Measurements from ENCODE around the gene RASA3. TPM values are rescaled to one million over a fixed set of nuclear protein-coding genes. Genes with fewer than 3 reads are reported as not detected.

The RASA3 gene
- total RNA-seq, 1 experiment from 2014 or later = 10.0 TPM

GRCh38 chr13:114167426-114167825 lies 35.0 kb upstream of the RASA3 start:
- no peak for DNase-seq
- no TSS peak for BruUV-seq (replicated peaks)
- H4K20me1 ChIP-seq (ENCODE audit: insufficient read depth) = no peaks in the 10 kb centered on the region
- no peaks in the 10 kb centered on the region for H3K79me2 ChIP-seq (ENCODE audit: low read depth)
- peaks cover 18% of the 10 kb centered on the region; the same call in 1 of the 2 replicates for H3K27me3 ChIP-seq (ENCODE audit: insufficient read depth, low read depth)
- no peaks in the 10 kb centered on the region for H3F3A ChIP-seq (ENCODE audit: insufficient read depth, low read depth)
- no peaks in the 10 kb centered on the region for H3K36me3 ChIP-seq (ENCODE audit: low read depth)
- no peak overlapping the region for H3K4me3 ChIP-seq
- POLR2A ChIA-PET (ENCODE audit: unreplicated experiment) = no interaction called here
- no peaks in the 10 kb centered on the region for H3K9me2 ChIP-seq (ENCODE audit: insufficient read depth)
- no peak overlapping the region for H3K4me2 ChIP-seq
- H3K27ac ChIP-seq = no peak overlapping the region
- H3K4me1 ChIP-seq (replicated peaks; ENCODE audit: insufficient read depth) = 0 out of 2 replicates have a peak, but pooled peaks cover 2% of the 10 kb centered on the region
- no peak overlapping the region for H2AFZ ChIP-seq
- TF ChIP-seq CTCF (conservative IDR thresholded peaks at IDR 0.05) = no peak
- TF ChIP-seq EZH2 (IDR thresholded peaks at IDR 0.05; ENCODE audit: low read depth) = no peak
- intact Hi-C loops (cut with micrococcal nuclease; ENCODE audit: unreplicated experiment) = no loop called here
- CTCF ChIA-PET = no interaction called here
- no peaks in the 10 kb centered on the region for H3K9me3 ChIP-seq (ENCODE audit: insufficient read depth, low read depth)

GRCh38 chr13:114166381-114167131 lies 34.1 kb upstream of the RASA3 start:
- Histone ChIP-seq H3K4me2 (no peak overlapping the region), H3K9me2 (ENCODE audit: insufficient read depth) (no peaks in the 10 kb centered on the region), H3K9me3 (ENCODE audit: insufficient read depth, low read depth) (no peaks in the 10 kb centered on the region), H3F3A (ENCODE audit: insufficient read depth, low read depth) (no peaks in the 10 kb centered on the region), H3K36me3 (ENCODE audit: low read depth) (no peaks in the 10 kb centered on the region), H3K79me2 (ENCODE audit: low read depth) (no peaks in the 10 kb centered on the region), H4K20me1 (ENCODE audit: insufficient read depth) (no peaks in the 10 kb centered on the region), H3K4me1 (replicated peaks; ENCODE audit: insufficient read depth) (0 out of 2 replicates have a peak, but pooled peaks cover 6% of the 10 kb centered on the region), H2AFZ (no peak overlapping the region), H3K27me3 (ENCODE audit: insufficient read depth, low read depth) (peaks cover 27% of the 10 kb centered on the region; the same call in 1 of the 2 replicates), H3K27ac (no peak overlapping the region), H3K4me3 (no peak overlapping the region)
- no peak for DNase-seq
- ChIA-PET CTCF (no interaction called here), POLR2A (ENCODE audit: unreplicated experiment) (no interaction called here)
- TF ChIP-seq CTCF (conservative IDR thresholded peaks at IDR 0.05) (no peak), EZH2 (IDR thresholded peaks at IDR 0.05; ENCODE audit: low read depth) (no peak)
- BruUV-seq (replicated peaks) = no TSS peak
- intact Hi-C loops (cut with micrococcal nuclease; ENCODE audit: unreplicated experiment) = no loop called here

GRCh38 chr13:114164681-114165429 lies 32.4 kb upstream of the RASA3 start:
- TF ChIP-seq CTCF (conservative IDR thresholded peaks at IDR 0.05) (no peak), EZH2 (IDR thresholded peaks at IDR 0.05; ENCODE audit: low read depth) (no peak)
- POLR2A ChIA-PET (ENCODE audit: unreplicated experiment) = no interaction called here

More at GRCh38 chr13:114164681-114165429, 32.4 kb upstream of the RASA3 start:
- Histone ChIP-seq H4K20me1 (ENCODE audit: insufficient read depth) (no peaks in the 10 kb centered on the region), H3K27me3 (ENCODE audit: insufficient read depth, low read depth) (peaks cover 33% of the 10 kb centered on the region; the same call in 1 of the 2 replicates), H3K36me3 (ENCODE audit: low read depth) (no peaks in the 10 kb centered on the region), H3K9me2 (ENCODE audit: insufficient read depth) (no peaks in the 10 kb centered on the region), H3K4me1 (replicated peaks; ENCODE audit: insufficient read depth) (0 out of 2 replicates have a peak, but pooled peaks cover 6% of the 10 kb centered on the region), H3K9me3 (ENCODE audit: insufficient read depth, low read depth) (no peaks in the 10 kb centered on the region), H3K4me2 (no peak overlapping the region), H3K4me3 (no peak overlapping the region), H3F3A (ENCODE audit: insufficient read depth, low read depth) (no peaks in the 10 kb centered on the region), H3K27ac (no peak overlapping the region), H3K79me2 (ENCODE audit: low read depth) (no peaks in the 10 kb centered on the region), H2AFZ (no peak overlapping the region)
- CTCF ChIA-PET = no interaction called here
- DNase-seq = no peak
- intact Hi-C loops (cut with micrococcal nuclease; ENCODE audit: unreplicated experiment) = no loop called here
- BruUV-seq (replicated peaks) = no TSS peak
